ENCODE results near the gene CLUH.
A peak's percentile ranks its signal among the peaks of the same experiment; 100 is the strongest.

CLUH gene, protein sequence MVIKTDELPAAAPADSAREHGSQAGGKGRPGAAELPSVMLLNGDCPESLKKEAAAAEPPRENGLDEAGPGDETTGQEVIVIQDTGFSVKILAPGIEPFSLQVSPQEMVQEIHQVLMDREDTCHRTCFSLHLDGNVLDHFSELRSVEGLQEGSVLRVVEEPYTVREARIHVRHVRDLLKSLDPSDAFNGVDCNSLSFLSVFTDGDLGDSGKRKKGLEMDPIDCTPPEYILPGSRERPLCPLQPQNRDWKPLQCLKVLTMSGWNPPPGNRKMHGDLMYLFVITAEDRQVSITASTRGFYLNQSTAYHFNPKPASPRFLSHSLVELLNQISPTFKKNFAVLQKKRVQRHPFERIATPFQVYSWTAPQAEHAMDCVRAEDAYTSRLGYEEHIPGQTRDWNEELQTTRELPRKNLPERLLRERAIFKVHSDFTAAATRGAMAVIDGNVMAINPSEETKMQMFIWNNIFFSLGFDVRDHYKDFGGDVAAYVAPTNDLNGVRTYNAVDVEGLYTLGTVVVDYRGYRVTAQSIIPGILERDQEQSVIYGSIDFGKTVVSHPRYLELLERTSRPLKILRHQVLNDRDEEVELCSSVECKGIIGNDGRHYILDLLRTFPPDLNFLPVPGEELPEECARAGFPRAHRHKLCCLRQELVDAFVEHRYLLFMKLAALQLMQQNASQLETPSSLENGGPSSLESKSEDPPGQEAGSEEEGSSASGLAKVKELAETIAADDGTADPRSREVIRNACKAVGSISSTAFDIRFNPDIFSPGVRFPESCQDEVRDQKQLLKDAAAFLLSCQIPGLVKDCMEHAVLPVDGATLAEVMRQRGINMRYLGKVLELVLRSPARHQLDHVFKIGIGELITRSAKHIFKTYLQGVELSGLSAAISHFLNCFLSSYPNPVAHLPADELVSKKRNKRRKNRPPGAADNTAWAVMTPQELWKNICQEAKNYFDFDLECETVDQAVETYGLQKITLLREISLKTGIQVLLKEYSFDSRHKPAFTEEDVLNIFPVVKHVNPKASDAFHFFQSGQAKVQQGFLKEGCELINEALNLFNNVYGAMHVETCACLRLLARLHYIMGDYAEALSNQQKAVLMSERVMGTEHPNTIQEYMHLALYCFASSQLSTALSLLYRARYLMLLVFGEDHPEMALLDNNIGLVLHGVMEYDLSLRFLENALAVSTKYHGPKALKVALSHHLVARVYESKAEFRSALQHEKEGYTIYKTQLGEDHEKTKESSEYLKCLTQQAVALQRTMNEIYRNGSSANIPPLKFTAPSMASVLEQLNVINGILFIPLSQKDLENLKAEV (N-terminal part only)

DNA sequence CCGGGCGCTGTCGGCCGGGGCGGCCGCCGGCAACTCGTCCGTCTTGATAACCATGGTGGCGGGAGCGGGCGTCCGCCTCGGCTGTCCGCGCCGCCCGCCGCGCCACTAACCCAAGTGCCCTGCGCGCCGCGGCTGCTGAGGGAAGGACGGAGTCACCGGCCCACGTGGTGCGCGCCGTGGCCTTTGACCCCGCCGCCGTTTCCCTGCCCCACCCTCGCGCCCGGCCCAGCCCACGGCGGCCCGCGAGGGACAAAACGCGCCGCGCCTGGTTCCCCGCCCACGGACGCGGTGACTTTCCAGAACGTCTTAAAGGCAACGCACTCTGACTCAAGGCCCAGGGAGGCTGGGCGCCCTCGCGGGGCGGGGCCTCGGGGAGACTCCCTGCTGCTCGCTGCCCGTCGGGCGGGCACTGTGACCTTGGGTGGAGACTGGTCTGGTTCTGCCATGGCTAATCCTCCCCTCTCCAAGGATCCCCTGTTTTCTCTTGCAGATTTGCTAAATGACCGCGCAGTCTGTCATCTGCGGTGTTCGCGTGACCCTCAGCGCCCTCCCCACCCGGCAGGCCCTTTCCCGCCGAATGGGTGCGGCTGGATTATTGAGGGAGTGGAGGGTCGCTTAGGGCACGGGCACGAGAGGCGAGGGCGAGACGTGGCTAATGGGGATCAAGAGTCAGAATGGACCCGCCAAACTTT, at the start of gene CLUH:
Gene CLUH, minus strand, starts transcription at position 157 of the 692 bp plus-strand sequence. Its CDS starts 103 bp downstream, at position 54.
- Histone ChIP-seq H3K4me3 (ENCODE audit: low read length) (peak within 1 kb of the TSS; percentile 98), H3K27ac (ENCODE audit: low read length) (peak within 1 kb of the TSS; percentile 23; the same call in 1 of the 2 replicates), H2AFZ (ENCODE audit: low read length) (peak within 1 kb of the TSS; percentile 96), H3K9me2 (replicated peaks; ENCODE audit: insufficient read depth, low read length) (no peaks in the 10 kb centered on the region), H3K4me1 (ENCODE audit: low read length) (peaks cover 17% of the 10 kb centered on the region; the same call in 1 of the 2 replicates), H3K4me2 (ENCODE audit: low read depth, low read length) (peak within 1 kb of the TSS; percentile 95), H3K27me3 (replicated peaks; ENCODE audit: insufficient read depth, low read length) (no peaks in the 10 kb centered on the region), H4K20me1 (ENCODE audit: insufficient read depth, low read length) (peaks cover 40% of the 10 kb centered on the region), H3K36me3 (replicated peaks; ENCODE audit: insufficient read depth, low read length) (no peaks in the 10 kb centered on the region), H3K9me3 (replicated peaks; ENCODE audit: insufficient read depth, low read length) (no peaks in the 10 kb centered on the region), H3K79me2 (ENCODE audit: low read length) (peaks cover 54% of the 10 kb centered on the region), H3F3A (ENCODE audit: insufficient read depth, low read length) (no peaks in the 10 kb centered on the region), H3K9ac (ENCODE audit: low read length) (peak within 1 kb of the TSS; percentile 75)
- DNase-seq: peak; percentile 97
- TF ChIP-seq EZH2 (optimal IDR thresholded peaks at IDR 0.05; ENCODE audit: low read depth, low read length) (no peak), EZH2phosphoT487 (IDR thresholded peaks at IDR 0.05; ENCODE audit: low read length) (no peak)
- TF ChIP-seq, protein P1, sequence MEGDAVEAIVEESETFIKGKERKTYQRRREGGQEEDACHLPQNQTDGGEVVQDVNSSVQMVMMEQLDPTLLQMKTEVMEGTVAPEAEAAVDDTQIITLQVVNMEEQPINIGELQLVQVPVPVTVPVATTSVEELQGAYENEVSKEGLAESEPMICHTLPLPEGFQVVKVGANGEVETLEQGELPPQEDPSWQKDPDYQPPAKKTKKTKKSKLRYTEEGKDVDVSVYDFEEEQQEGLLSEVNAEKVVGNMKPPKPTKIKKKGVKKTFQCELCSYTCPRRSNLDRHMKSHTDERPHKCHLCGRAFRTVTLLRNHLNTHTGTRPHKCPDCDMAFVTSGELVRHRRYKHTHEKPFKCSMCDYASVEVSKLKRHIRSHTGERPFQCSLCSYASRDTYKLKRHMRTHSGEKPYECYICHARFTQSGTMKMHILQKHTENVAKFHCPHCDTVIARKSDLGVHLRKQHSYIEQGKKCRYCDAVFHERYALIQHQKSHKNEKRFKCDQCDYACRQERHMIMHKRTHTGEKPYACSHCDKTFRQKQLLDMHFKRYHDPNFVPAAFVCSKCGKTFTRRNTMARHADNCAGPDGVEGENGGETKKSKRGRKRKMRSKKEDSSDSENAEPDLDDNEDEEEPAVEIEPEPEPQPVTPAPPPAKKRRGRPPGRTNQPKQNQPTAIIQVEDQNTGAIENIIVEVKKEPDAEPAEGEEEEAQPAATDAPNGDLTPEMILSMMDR (IDR thresholded peaks at IDR 0.05; ENCODE audit: low read length): no peak

DNA sequence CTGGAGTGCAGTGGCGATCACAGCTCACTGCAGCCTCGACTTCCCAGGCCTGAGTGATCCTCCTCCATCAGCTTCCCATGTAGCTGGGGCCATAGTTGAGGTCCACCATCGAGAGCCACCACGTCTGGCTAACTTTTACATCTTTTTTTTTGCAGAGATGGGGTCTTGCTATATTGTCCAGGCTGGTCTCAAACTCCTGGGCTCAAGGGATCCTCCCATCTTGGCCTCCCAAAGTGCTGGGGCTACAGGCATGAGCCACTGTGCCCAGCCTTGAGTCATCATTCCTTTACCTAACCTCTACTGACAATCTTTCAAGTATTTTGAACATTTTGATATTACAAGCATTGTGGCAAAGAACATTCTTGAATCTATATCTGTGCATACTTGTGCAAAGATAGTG, 47.3 kb upstream of the CLUH start:
- Histone ChIP-seq H3K9me3 (replicated peaks; ENCODE audit: insufficient read depth, low read length) (no peaks in the 10 kb centered on the region), H3K4me3 (ENCODE audit: low read length) (no peak overlapping the region), H4K20me1 (ENCODE audit: insufficient read depth, low read length) (no peaks in the 10 kb centered on the region), H2AFZ (ENCODE audit: low read length) (no peak overlapping the region), H3K27ac (ENCODE audit: low read length) (no peak overlapping the region), H3K9me2 (replicated peaks; ENCODE audit: insufficient read depth, low read length) (no peaks in the 10 kb centered on the region), H3K4me2 (ENCODE audit: low read depth, low read length) (no peak overlapping the region), H3K79me2 (ENCODE audit: low read length) (no peaks in the 10 kb centered on the region), H3K9ac (ENCODE audit: low read length) (no peak overlapping the region), H3K4me1 (ENCODE audit: low read length) (no peaks in the 10 kb centered on the region), H3K36me3 (replicated peaks; ENCODE audit: insufficient read depth, low read length) (no peaks in the 10 kb centered on the region), H3K27me3 (replicated peaks; ENCODE audit: insufficient read depth, low read length) (peaks cover 78% of the 10 kb centered on the region), H3F3A (ENCODE audit: insufficient read depth, low read length) (no peaks in the 10 kb centered on the region)
- TF ChIP-seq, protein P1 (IDR thresholded peaks at IDR 0.05; ENCODE audit: low read length): no peak
- TF ChIP-seq EZH2 (optimal IDR thresholded peaks at IDR 0.05; ENCODE audit: low read depth, low read length): no peak
- TF ChIP-seq EZH2phosphoT487 (IDR thresholded peaks at IDR 0.05; ENCODE audit: low read length): no peak
- no peak for DNase-seq

Data from MM.1S (cell line).